GM21528 (cell line): ENCODE measurements around the gene CNRIP1.

Experiments
- ATAC-seq: cut with Tn5 transposase; IDR thresholded peaks from one replicate; pipeline ENCODE4 v1.9.1; 2021; ENCODE audit warnings: mild to moderate bottlenecking, moderate library complexity; ENCODE audit not compliant: unreplicated experiment, low FRiP score

CNRIP1 gene

DNA sequence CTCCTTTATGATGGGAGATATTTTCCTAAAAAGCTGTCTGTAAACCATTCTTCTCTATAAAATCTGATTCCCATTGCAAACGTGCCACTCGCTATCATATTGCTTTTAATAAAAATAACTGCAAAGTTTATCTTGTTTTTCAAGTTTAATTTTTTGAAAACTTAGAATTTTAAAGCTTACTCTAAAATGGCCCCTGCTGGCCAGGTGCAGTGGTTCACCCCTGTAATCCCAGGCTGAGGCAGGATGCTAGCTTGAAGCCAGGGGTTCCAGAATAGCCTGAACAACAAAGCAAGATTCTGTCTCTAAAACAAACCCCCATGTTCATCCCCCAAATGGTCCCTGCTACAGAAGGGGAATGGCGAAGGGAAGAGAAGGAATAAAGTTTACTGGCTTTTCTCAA is 25.6 kb downstream of the CNRIP1 start:
- no peak for ATAC-seq

DNA sequence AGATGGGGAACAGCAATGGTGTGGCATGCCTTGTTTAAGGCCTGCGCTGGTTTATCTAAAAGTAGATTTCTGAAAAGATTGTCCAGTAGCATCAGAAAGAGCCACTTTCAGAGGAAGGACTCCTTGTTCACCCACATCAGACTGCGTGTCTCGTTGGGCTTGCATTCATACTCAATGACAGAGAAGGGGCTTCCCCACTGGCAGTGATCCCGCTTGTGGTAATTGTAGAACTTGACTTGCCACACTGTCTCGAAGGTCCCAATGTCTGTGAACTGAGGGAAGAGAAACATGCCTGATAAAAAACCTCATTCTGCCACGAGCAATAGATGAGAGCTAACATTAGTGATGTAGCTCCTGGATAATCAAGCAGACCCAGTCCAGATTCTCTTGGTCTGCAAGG is 26.0 kb downstream of the CNRIP1 start:
- ATAC-seq: no peak

DNA sequence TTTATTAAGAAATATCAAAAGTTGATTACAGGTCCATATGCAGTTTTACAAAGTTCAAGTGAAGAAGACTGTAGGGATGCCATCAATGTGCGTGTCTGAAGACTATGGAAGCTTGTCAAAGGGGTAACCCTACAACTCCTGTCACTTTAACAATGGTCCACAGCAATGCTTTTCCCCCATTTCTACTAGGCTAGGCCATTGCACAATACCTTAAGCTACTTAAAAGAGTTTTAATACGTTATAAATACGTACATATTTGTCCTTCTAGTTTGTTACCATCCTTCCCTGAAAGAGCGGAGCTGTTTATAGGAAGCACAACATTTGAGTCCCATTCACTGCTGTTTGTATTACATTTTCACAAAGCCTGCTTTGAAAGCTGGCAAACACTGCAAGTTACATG is 26.7 kb downstream of the CNRIP1 start:
- ATAC-seq: no peak

DNA sequence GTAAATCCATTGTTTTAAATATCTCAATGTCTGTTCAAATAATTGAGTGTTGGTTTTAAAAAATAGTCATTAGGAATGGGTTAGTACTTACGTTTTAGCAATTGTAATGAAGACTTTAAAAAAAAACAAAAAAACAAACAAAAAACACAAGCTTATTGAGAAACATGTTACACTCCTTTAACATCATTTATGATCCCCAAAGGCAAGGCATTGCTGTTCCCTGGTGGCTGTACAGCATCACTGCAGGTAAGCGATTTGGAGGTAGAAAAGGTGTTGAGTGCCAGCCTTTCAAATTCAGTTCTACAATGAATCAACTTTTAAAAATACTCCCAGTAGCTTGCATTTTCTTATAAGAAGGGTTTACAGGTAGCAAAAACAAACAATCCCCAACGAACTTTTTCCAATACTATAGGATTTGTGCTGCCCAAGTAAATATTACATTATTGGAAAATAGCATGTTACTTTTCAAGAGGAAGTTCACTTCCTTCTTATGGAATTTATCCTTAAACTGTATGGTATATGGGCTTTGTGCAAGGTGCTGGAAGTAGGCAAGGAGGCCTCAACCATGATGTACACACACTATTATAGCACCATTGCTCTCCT is 27.5 kb downstream of the CNRIP1 start:
- ATAC-seq: no peak

DNA sequence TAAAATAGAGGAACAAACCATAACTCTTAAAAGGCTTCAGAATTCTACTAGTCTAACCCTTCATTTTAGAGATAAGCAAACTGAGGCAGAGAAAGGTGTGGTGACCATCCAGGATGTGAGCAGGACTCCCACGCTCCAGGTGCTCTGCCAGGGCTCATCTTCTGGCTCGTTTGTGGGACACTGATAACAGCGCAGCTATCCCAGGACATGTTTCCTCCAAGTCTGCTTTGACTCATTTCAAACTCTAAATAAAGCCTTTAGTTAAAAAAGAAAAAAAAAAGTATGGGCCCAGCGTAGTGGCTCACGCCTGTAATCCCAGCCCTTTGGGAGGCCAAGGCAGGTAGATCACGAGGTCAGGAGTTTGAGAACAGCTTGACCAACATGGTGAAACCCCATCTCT is 28.4 kb downstream of the CNRIP1 start:
- no peak for ATAC-seq

DNA sequence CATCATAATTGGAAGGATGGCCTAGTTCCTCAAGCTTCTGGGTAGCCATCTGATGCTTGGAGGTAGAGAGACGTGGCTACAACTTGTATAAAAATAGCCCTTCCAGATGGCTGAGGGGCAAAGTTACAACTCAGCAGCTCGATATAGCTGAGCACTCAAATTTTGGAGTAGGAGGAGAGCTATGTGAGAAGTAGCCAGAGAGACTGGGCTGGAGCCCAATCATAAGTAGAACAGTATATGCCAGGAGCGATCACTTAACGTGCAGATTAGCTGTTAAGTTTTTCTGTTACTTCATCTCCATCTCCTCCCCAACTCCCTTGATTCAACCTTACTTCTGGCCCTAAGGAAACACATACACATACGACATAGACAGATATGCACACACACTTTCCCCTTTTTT is 28.8 kb downstream of the CNRIP1 start:
- ATAC-seq: no peak

DNA sequence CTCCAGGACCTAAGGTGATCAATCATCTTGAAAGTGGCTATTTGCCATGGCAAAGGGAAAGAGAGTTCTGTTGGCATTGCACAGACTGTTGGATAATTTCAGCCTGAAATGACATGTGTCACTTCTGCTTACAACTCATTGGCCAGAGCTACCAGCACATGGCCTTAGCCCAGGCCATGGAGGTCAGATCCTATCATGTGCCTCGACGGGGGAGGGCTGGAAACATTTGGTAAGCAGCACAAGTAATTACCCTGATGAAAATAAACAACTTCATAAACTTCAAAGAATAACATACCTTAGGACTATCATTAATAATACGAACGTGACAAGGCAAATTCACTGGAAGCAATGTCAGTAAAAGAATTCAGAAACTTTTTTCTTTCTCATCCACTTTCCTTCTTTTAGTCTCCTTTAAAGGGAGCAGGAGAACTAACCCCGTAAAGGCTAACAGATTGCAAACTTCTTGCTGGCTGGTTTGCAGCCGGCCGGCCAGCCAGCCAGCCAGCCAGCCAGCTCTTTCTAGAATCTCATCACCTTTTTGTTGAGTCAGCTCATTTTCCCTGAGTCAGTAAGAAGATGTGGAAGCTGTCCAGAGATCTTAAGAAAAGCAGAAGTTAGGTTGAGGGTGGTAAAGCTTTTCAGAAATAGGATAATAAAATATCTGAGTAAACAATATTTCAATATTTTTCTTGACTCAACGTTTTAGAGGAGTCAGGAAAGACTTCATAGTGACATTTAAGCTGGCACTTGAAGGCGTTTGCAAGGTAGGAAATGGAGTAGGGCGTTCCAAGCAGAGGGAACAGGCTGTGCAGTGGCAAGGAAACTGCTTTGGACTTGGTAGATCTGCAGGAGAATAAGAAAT is 31.9 kb downstream of the CNRIP1 start:
- no peak for ATAC-seq

DNA sequence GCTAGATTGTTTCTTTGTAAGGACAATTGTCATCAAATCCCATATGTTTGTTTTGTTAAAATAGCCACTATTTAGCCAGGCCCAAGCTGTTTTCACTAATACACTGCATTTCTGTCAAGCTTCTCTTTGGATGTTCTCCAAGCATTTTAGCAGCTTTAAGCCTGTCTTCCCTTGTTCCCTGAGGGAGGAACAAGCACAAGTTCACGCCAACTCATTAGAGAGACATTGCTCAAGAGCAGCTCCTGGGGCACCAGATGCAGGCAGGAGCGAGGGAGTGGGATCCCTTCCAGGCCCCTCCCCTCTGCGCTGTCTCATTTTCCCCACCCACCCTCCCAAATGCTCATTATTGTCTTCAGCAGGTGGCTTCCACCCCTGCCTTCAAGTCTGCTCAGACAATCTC is 34.9 kb downstream of the CNRIP1 start:
- ATAC-seq: no peak

DNA sequence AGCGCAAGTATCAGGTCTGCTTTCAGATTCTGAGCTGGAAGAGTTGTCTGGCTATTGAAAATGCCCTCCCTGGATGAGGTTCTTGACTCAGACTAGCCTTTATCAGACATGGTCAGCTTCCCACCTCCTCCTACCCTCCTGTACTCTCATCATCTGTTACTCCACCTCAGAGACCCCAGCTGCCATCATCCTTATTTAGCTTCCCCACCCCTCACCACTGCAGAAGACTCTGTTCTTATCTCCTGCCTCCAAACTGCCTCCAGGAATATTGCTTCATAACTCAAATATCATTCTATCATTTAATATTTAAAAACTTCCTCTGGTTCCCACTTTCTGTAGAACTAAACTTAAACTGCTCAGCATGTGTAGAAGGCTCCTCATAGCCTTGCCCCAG is 36.3 kb downstream of the CNRIP1 start:
- no peak for ATAC-seq

DNA sequence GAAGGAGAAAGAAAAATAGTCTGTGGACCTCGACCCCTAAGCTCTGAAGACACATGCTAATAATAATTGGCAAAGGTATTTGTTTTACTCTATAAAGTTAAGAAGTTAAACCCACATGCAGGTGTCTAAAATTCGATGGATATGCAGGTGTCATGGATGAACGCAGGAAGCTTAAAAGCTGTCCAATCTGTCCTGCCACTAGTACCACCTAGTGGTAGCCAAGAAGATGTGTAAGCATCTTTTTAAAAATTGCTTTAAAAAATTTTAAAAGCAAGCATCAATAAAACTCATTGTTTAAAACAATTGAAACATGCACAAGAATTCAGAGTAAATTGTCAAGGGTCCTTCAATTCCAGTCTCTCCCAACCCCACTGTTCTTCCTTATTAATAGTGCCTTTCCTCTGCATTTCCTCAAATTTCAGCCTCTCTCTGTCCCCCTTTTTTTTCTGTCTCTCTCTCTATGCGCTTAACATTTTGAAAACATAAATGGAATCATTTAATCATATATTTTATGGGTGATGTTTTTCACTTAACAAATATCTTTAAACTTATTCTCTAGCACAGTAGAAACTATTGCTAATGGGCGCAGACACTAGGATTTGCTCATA is 36.8 kb downstream of the CNRIP1 start:
- no peak for ATAC-seq

DNA sequence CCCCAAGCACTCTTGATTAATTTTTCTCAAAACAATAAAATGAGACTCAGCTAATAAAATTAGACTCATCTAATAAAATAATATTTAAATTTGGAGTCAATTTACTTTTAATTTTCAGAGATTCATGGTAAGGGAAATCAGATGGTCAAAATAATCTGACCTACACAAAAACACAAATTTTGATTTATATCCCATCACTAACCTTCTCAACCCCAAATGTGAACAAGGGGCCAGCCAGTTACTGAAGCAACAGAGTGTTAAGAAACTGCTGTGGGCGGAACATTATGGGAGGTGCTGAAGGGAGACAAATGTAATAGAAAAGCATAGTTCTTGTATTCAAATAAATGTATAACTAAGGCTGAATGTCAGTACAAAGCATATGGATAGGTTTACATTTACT is 39.0 kb downstream of the CNRIP1 start:
- no peak for ATAC-seq

DNA sequence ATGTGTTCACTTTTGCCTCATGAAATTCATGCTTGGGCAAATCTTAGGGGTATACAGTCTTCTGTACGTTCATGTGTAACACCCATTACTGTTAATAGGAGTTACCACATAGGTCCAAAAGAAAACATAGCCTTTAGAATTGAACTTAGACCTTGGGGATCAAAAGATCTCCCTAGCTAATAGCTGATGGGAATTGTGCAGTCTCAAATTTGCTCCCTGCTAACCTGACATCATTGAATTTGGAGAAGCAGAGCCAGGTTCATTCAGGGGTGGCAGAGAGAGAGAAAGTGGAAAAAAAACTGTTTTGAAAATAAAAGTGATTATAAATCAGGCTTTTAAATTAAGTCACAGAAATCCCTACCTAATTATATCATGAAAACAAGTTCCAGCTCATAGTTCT is 39.4 kb downstream of the CNRIP1 start:
- ATAC-seq: no peak

DNA sequence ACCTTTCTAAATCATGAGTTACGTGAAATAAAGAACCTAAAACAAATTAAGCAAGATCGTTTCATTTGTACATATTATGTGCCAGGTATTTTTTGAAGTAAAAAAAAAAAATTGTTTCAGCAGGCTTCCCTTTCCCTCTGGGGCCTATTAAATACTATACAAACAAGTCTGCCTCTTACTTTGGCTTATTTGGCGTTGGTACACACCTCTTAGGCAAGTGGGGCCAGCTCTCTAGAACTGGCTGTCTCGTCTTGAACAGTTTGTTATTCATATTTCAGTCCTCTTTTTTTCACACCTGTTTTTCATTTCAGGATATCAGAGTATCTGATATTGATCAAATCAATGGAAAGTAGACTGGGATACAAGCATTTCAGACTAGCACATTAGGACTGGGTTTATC is 40.1 kb downstream of the CNRIP1 start:
- no peak for ATAC-seq

DNA sequence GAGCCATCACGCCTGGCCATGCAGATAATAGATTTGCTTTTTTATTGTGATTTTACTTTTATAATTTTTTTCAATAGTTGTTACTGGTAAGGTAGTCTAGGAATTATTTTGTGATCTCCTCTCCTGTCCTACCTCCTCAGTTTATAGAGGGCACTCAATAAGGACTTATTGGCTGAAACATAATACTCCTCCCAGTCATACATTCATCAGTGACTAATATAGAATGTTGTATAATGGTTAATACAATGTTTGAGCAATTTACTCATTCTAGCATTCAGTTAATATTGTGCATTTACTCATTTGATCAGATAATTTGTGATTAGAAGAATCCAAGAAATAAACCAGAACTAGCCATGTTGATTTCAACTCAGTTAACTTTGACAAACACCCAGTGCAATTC is 41.6 kb downstream of the CNRIP1 start:
- no peak for ATAC-seq

DNA sequence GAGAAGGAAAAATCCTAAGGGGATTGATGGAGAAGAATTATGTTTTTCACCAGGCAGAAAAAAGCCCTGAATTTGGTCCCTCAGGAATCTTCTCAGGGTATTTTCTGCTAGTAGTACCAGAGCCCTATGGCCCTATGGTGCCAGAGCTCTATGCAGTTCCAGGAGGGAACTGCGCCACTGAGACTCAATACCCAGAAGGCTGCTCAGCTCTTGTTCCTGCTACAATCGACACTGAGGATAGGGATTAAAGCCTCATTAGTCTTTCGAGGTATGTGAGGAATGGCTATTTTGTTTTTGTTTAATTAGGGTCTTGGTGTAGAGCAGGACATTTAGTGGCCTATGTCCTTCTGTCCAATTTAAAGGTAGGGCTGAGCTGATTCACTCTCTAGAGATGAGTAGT is 45.7 kb downstream of the CNRIP1 start:
- ATAC-seq: no peak

DNA sequence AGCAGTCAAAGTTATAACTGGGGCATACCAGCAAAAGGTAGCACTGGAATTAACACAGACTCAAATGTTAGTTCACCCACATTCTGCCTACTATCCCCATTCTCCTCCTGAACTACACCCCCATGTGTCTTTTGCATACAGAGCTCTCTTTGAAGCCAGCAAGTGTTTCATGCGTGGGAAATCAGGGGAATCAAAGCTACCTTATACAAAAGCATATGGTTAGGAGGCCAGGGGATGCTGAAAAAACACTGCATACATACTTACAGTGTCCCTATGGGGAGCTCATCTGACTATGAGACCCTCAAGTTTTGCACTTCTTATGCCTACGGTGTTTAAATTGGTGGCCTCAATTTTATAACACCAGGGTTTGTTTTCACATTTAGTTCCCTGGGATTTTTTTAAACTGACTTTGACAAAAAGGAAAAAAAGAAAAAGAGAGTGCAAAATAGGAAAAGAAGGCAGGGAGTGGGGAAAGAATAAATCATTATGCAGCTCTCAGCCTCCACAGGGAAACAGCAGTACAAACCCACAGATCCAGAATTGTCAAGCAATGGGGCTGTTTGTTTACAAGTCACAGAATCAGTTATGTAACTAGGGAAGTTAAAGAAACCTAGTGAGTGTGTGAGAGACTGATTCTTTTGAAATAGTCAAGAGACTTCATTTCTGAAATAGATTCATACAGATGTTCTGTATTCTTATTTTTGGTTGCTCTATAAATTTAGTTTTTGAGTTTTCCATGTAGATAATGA is 47.3 kb downstream of the CNRIP1 start:
- ATAC-seq: no peak

DNA sequence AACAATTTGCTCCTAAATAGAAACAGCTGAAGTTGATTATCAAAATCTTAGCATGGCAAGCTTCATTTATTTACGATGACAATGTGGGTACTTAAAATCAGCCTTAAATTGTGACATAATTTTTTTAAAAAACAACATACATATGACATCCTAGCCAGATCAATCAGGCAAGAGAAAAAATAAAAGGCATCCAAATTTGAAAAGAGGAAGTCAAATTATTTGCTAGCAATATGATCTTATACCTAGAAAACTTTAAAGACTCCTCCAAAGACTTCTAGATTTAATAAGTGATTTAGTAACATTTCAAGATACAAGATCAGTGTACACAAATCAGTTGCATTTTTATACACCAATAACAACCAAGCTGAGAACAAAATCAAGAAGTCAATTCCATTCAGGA is 53.1 kb downstream of the CNRIP1 start:
- no peak for ATAC-seq

DNA sequence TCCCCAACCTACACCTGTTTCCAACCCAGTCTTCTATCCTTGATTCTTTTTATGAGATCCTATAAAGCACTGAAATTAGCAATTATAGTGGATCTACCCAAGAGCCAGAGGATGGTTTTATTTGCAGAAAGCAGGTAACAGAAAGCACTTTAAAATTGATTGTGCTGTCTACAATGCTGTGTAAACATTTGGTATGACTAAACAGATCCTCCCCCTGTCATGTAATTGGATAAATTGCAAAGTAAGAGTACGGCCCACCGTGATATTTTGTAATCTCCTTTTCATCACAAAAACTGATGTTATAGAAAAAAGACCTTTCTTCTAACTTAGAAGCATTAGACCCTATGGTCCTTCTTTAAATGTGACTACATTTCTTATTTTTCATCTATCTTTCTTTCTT is 56.1 kb downstream of the CNRIP1 start:
- ATAC-seq: no peak

DNA sequence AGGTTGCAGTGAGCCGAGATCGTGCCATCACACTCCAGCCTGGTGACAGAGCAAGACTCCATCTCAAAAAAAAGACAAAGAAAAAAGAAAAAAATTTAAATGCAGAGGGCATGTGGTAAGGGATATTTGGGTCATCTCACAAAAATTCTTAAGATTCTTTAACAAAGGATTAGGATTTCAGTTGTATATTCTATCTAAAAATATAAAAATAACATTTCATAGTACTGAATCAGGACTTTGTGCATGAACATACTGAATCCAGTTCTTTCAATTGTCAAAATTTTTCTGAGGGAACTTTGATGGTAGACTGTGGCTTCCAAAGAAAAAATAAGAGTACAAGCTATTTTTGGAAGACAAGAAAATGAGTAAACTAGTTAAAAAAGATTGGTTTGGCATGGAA is 60.9 kb downstream of the CNRIP1 start:
- no peak for ATAC-seq

DNA sequence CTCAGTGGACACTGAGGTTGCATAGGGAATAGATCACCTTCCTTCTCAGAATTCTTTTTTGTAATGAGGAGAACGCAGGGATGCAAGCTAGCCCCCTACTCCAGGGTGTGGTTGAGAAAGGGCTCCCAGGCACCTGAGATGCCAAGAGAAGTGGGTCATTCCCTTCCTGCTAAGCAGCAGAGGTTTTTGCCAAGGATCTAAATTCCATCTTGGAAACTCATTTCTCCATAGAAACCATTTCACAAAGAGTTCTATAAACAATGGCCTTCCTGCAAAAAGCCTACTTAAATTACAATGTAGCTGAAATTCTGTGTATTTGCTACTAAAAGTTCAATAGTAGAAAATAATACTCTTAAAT is 63.7 kb downstream of the CNRIP1 start:
- ATAC-seq: no peak
